Gastrocnemius medialis (tissue), 4 donors: ENCODE measurements around the gene LIPE.

Source experiments
- POLR2A ChIP-seq, 2 donors: fragments of 450-650 bp; IDR thresholded peaks; one replicate each; pipeline ENCODE4 v1.6.1; 2017; ENCODE audit warnings: antibody characterized with exemption in 2 of 2, mild to moderate bottlenecking in 2 of 2, moderate library complexity in 2 of 2
- TF ChIP-seq, protein P1 (sequence below), 5 experiments: fragments of 450-650 bp in 3 of 5; fragments of 200-600 bp in 2 of 5; sonication (generic) in 2 of 5; IDR thresholded peaks in 4 of 5; conservative IDR thresholded peaks in 1 of 5; 1 replicate in 4 of 5; 2 replicates in 1 of 5; pipeline ENCODE4 v1.5.1; 2016 to 2019; ENCODE audit warnings: antibody characterized with exemption in 5 of 5, mild to moderate bottlenecking in 3 of 5, moderate library complexity in 3 of 5

DNA sequence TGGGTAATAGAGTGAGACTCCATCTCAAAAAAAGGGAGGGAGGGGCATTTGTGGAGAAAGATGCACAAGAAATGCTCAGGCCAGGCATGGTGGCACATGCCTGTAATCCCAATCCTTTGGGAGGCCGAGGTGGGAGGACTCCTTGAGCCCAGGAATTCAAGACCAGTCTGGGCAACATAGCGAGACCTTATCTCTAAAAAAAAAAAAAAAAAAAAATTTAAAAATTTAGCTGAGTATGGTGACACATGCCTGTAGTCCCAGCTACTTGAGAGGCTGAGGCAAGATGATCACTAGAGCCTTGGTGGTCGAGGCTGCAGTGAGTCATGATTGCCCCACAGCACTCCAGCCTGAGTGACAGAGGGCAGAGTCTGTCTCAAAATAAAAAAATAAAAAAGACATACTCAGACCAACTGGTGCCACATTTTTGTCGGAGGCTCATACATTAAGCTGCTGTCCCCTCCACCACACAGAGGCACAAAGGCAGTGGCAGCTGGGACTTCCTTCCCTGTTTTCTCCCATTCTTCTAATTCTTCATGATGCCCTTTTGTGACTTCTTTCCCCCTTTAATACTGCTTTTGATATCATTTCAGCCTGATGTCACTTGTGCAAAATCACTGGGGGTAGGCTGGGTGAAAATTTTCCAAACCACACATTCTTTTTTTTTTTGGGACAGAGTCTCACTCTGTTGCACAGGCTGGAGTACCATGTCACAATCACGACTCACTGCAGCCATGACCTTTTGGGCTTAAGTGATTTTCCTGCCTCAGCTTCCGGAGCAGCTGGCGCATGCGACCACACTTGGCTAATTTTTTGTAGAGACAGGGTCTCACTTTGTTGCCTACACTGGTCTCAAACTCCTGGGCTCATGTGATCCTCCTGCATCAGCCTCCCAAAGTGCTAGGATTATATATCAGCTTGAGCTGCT is 42.4 kb upstream of the LIPE start:
- TF ChIP-seq POLR2A (IDR thresholded peaks at IDR 0.05) = no peak
- TF ChIP-seq, protein P1, sequence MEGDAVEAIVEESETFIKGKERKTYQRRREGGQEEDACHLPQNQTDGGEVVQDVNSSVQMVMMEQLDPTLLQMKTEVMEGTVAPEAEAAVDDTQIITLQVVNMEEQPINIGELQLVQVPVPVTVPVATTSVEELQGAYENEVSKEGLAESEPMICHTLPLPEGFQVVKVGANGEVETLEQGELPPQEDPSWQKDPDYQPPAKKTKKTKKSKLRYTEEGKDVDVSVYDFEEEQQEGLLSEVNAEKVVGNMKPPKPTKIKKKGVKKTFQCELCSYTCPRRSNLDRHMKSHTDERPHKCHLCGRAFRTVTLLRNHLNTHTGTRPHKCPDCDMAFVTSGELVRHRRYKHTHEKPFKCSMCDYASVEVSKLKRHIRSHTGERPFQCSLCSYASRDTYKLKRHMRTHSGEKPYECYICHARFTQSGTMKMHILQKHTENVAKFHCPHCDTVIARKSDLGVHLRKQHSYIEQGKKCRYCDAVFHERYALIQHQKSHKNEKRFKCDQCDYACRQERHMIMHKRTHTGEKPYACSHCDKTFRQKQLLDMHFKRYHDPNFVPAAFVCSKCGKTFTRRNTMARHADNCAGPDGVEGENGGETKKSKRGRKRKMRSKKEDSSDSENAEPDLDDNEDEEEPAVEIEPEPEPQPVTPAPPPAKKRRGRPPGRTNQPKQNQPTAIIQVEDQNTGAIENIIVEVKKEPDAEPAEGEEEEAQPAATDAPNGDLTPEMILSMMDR (IDR thresholded peaks at IDR 0.05 in 4 of 5, conservative IDR thresholded peaks at IDR 0.05 in 1 of 5) = no peak
